GM21381 (cell line): ENCODE measurements around the gene KHDC1.
A peak's percentile ranks its signal among the peaks of the same experiment; 100 is the strongest.
"Not testable (repeated sequence)": the region's sequence is repeated elsewhere in the genome, so short reads cannot be mapped to it uniquely, and the experiment has no call there.

Experiments used
- ATAC-seq: cut with Tn5 transposase; IDR thresholded peaks from one replicate; pipeline ENCODE4 v1.9.1; 2021; ENCODE audit warnings: mild to moderate bottlenecking, moderate library complexity; ENCODE audit not compliant: unreplicated experiment

The KHDC1 gene, protein sequence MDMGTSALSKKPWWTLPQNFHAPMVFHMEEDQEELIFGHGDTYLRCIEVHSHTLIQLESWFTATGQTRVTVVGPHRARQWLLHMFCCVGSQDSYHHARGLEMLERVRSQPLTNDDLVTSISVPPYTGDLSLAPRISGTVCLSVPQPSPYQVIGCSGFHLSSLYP

DNA sequence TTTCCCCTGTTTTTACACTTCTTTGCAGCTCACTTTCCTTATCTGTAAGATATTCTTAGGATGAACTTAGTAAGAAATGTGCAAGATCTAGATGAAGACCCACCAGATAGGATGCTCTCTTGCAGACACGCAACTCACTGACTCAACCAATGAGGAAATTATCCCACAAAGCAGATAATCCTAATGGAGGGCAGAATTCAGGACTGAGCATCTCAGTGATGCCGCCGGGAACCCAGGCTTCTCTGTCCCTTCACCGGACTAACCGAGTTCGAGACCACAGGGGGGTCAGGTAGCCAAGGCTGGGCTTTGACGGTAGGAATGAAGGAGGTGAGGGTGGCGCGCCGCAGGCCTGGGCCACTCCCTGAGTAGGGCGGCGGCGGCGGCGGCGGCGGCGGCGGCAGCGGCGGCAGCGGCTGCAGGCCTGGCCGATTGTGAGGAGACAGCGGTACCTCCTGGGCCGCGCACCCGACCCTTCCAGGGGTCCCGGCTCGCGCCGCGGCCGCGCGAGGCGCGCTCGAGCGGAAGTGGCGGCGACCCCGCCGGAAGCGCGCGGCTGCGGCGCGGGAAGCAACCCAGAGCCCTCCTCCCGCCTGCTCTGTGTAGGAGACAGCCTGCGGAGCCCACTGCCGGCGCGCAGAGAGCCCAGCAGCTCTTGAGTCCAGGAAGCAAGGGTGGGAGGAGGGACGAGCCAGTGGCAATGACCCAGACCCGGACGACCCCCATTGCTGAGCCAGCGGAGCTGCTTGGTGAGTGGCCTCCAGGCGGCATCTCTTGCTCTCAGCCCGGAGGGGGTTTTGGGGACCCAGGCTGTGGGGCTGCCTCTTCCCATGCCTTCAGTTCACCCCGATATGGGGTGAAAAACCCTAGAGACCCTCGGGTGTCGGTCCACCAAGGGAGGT is at the start of gene KHDC1:
TSS of gene KHDC1 (minus strand) at position 526 of the 899 bp plus-strand sequence. CDS start 20,679 bp downstream, outside the sequence.
- peak; percentile 92 for ATAC-seq

DNA sequence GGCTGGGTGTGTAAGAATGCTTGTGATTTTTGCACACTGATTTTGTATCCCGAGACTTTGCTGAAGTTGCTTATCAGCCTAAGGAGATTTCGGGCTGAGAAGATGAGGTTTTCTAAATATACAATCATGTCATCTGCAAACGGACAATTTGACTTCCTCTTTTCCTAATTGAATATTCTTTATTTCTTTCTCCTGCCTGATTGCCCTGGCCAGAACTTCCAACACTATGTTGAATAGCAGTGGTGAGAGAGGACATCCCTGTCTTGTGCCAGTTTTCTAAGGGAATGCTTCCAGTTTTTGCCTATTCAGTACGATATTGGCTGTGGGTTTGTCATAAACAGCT is 47.5 kb upstream of the KHDC1 start:
- not testable (repeated sequence) for ATAC-seq

DNA sequence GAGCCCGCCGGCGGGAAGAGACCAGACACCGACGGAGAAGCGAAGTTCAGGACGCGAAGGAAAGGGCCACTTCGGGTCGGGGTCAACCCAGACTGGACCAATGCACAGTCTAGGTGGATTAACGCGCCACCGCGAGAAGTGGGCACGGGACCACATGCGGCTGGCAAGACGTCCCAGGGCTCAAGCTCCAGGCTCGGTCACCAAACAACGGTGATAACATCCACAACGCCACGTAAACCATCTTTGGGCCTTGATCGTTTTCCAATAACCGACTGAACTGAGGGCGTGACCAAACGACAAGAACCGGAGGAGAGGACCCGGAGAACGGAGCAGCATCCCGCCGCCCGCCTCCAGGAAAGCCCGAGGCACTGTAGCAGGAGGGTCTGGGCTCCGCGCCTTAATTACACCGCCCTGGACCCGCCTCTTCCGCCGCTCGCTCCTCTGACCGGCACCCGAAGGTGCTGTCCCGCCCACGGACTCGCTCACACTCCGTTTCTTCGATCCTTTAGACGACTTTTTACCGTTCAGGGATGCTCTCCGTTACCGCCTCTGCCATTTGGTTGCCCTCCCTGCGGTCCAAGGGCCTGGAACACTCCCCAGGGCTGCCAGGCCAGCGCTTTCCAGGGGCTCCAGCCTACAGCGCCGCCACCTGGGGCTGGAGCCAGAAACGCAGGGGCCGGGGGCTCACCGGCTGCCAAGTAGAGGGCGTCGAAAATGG is 46.9 kb upstream of the KHDC1 start:
- ATAC-seq = peak; percentile 98

DNA sequence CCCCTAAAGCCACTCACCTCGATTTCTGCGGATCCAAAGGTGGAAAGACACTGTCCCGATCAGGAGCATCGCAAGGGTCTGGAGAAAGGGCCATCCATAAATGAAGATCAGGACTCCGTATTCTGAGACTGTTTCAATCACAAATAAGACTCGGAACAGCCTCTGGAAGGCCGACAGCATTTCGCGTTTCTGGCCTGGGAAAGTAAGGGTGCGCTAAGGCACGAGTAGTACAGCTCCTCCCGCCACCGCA is 46.5 kb upstream of the KHDC1 start:
- no peak for ATAC-seq

DNA sequence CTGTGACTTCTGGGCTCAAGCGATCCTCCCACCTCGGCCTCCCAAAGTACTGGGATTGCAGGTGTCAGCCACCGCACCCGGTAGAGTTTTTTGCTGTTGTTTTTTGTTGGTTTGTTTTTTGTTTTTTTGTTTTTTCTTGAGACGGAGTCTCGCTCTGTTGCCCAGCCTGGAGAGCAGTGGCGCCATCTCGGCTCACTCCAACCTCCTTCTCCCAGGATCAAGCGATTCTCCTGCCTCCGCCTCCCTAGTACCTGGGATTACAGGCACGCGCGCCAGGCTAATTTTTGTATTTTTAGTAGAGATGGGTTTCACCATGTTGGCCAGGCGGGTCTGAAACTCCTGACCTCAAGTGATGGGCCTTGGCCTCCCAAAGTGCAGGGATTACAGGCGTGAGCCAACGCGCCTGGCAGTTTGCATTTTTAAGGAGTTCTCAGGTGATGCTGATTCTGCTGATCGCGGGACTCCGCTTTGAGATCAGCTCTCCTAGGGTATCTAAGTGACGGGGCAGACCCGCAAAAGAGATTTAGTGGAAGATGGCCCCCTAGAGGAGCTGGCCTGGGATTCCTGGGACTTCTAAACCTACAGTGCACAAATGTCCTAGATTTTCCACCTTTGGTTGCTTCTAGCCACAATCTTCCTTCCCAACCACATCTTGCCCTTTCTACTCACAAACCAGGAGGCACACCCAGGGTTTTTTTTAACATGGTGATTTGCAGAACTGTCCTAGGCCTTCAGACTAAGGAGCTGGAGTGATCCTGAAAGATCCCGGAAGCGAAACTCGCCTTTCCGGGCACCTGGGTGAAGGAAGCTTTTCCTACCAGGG is 45.9 kb upstream of the KHDC1 start:
- no peak for ATAC-seq

DNA sequence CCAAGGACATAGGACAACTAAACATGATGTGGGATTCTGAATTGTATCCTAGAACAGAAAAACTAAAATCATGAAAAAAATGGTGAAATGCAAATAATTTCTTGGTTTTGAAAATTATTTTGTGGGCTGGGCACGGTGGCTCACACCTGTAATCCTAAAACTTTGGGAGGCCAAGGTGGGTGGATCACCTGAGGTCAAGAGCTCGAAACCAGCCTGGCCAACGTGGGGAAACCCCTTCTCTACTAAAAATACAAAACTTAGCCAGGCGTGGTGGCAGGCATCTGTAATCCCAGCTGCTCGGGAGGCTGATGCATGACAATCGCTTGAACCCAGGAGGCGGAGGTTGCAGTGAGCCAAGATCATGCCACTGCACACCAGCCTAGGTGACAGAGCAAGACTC is 40.8 kb upstream of the KHDC1 start:
- not testable (repeated sequence) for ATAC-seq

DNA sequence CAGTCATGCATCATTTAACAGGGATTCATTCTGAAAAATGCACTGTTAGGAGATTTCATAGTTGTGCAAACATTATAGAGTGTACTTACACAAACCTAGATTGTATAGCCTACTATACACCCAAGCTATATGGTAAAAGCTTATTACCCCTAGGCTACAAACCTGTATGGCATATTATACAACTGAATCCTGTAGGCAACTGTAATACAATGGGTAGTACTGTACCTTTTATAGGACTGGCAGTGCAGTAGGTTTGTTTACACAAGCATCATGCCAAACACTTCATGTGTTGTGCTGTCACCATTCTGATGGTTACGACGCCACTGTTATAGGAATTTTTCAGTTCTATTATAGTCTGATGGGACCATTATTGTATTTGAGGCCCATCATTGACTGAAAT is 39.3 kb upstream of the KHDC1 start:
- ATAC-seq = no peak

DNA sequence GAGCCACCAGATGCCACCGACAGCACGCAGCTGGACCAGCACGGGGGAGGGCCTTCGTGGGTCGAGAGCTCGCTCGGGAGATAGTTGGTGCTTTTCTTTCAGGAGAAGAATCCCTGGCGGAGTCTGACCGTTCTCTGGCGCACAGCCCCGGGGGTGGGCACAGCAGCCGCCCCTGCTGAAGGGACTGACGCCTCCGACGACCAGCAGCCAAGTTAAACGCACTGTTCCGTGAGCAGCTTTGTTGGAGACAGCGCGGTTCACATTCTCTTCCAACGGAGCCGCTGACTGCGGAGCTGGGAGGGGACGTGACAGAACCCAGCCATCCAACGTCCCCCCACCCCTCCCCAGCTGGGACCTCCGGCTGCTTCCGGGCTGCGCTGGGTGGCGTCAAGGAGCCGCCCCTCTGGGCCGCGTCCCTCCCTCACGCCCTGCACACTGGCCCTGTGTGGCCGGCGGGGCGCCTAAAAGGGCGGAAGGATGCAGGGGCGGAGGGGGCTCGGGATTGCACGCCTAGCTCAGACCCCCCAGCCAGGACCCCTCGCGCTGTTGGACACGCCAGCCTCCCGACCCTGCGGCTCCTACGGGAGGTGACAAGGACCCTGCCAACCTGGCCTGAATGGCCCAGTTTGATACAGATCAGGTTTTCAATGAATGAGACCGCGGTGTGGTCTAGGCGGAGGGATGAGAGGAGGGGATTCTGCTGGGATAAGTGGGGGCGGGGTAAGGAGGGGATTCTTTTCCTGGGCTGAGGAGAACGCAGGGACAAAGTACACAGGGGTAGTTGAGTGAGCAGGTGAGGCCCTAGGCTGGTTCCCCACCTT is 36.4 kb upstream of the KHDC1 start:
- ATAC-seq = no peak

DNA sequence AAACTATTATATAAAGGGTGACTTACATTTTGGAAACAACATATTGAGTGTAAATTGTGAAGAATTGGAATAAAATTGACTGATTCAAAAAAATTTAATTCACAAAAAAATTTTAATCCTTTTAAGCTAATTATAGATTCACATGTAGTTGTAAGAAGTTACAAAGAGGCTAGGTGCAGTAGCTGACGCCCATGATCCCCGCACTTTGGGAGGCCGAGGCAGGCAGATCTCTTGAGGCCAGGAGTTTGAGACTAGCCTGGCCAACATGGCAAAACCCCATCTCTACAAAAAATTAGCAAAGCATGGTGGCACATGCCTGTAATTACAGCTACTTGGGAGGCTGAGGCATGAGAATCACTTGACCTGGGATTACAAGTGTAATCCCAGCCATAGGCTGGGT is 30.3 kb upstream of the KHDC1 start:
- ATAC-seq = no peak

DNA sequence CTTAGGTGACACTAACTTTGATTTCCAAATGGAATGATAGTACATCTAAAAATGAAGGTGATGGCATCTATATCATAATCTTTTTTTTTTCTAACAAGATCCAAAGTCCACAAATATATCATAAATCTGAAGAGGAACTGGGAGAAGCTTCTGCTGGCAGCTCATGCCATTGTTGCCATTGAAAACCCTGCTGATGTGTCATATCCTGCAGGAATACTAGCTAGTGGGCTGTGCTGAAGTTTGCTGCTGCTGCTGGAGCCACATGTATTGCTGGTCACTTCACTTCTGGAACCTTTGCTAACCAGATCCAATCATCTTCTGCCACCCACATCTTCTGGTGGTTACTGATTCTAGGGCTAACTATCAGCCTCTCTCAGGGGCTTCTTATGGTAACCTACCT is 27.4 kb upstream of the KHDC1 start:
- ATAC-seq = no peak

DNA sequence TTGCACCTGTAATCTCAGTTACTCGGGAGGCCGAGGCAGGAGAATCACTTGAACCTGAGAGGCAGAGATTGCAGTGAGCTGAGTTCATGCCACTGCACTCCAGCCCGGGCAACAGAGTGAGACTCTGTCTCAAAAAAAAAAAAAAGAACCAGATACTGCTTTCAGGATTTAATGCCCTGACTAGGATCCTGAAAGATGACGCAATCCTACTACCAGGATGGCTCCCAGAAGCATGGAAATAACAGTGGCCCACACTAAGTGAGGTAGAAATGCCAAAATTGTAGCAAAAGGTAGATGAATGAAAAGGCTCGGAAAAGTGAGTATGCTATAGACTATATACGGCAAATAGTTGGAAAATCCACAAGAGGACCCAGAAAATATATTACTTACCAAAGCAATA is 23.8 kb upstream of the KHDC1 start:
- ATAC-seq = no peak

DNA sequence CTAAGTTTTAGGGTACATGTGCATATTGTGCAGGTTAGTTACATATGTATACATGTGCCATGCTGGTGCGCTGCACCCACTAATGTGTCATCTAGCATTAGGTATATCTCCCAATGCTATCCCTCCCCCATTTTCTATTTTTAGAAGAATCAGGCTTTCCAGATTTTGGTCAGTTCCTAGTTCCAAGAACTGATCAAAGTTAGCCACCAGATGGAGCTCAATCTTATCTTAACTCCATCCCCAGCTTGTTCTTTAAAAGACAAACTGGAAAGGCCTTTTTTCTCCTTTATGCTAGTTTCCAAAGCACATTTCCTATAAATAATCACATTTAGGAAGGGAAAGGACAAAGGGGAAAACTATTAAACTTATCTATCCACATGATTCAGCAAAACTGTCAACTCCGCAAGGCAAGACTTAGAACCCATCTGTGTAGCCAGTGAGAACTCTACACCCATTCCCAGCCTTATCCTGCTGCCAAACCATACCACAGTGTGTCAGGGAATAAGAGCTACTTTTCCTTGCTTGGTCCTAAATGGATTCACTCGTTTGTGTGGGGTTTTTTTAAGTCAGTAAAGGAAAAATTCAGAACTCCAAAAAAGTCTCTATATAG is 22.8 kb upstream of the KHDC1 start:
- ATAC-seq = no peak

DNA sequence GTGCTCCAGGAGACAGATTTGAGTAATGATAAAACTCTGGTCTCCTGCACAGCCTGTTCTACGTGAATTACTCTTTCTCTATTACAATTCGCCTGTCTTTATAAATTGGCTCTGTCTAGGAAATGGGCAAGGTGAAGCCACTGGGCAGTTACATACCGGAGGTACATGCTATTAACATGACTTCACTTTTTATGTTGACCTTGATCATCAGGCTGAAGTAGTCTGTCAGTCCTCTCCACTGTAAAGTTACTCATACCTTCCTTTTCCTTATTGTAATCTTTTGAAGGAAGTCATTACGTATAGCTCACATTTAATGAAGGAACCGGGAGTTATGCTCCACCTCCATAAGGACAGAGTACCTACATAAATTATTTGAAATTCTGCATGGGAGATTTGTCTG is 19.9 kb upstream of the KHDC1 start:
- no peak for ATAC-seq

DNA sequence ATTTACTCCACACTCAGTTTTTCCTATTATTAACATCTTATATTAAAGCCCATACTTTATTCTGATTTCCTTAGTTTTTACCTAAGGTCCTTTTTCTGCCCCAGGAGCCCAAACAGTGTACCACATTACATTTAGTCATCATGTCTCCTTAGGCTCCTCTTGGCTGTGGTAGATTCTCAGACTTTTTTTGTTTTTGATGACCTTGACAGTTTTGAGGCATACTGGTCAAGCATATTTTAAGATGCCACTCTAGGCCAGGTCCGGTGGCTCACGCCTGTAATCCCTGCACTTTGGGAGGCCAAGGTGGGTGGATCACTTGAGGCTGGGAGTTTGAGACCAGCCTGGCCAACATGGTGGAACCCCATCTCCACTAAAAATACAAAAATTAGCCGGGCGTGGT is 18.7 kb upstream of the KHDC1 start:
- ATAC-seq = not testable (repeated sequence)

DNA sequence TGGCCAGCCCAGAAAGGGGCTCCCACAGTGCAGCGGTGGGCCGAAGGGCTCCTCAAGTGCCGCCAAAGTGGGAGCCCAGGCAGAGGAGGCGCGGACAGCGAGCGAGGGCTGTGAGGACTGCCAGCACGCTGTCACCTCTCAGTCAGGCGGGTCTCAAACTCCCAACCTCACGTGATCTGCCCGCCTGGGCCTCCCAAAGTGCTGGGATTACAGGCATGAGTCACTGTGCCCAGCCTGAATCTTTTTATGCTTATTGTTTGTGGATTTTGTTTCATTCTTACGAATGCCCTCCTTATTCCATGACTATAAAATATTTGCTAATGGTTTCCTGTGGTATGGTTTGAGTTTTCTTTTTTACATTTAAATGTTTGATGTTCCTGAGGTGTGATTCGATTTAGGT is 6.3 kb upstream of the KHDC1 start:
- not testable (repeated sequence) for ATAC-seq

DNA sequence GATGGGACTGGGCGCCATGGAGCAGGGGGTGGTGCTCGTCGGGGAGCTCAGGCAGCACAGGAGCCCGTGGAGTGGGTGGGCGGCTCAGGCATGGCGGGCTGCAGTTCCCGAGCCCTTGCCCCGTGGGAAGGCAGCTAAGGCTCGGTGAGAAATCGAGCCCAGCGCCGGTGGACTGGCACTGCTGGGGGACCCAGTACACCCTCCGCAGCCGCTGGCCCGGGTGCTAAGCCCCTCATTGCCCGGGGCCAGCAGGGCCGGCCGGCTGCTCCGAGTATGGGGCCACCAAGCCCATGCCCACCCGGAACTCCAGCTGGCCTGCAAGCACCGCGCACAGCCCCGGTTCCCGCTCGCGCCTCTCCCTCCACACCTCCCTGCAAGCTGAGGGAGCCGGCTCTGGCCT is 5.9 kb upstream of the KHDC1 start:
- not testable (repeated sequence) for ATAC-seq

DNA sequence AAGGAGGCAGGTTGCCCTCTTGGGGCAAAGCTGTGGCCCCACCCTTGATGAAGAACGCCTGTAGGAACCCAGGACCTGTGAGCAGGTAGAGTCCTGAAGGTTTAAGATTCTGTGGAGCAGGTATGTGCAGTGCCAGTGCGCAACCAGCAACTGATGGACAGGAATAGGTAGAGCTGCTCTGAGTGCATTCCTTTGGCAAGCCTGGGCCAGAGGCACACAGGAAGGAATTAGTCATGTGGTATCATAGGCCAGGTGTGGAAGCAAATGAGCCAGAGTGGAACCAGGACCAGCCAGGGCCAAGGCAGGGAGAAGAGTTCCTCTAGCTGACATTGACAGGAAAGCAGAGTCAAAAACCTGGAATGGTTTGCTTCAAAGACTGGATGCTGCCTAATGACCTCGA is 1.4 kb upstream of the KHDC1 start:
- no peak for ATAC-seq

DNA sequence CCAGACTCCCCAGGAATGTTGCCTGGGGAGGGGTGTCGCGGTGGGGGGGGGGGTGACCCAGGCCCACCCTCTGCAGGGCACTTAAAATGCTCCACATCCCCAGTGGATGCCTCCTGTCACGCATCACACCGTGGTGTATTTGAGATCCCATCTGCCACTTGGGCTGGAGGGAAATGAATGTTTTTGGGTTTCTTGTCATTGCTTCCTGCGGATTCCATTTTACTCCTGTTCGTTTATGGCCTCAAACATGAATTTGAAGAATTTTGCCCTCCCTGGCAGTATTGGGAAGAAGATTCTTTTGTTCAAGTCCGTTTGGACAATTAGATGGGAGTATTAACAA is 544 bp upstream of the KHDC1 start:
- peak; percentile 10 for ATAC-seq

DNA sequence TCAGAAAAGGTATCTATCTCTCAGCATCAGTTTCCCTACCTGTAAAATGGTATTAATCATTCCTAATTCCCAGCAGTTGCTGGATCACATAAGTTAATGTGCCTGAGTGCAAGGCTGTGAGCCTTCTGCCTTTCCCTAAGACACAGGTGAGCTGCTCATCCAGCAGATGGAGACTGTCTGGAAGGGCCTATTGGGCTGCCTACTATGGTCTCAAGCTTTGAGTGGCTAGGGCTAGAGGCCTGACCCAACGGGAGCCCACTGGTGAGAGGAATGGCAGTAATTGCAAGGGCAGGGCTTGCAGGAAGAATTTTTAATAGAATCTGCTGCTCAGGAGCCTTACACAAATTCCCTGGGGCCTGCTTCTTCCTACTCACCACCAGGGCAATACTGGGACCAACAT is 4.3 kb downstream of the KHDC1 start:
- no peak for ATAC-seq

DNA sequence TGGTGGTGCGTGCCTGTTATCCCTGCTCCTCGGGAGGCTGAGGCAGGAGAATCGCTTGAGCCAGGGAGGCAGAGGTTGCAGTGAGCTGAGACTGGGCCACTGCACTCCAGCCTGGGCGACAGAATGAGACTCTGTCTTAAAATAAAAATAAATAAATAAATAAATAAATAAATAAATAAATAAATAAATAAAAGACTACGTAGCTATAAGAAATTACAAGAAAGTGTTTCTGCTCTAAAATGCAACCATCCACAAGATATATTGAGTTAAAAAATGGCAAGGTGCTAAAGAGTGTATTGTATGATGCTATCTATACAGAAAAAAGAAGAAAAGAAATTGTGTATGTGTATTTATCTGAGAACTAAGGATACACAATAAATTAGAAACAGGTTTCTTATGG is 8.7 kb downstream of the KHDC1 start:
- ATAC-seq = not testable (repeated sequence)
